HepG2 (cell line): ENCODE data around the gene GPR61. TPM values are rescaled to one million over a fixed set of nuclear protein-coding genes. Genes with fewer than 3 reads are reported as not detected.

Experiments used
- CTCF ChIP-seq: sonication (generic); formaldehyde crosslinking; IDR thresholded peaks from 2 replicates; pipeline ENCODE4 v1.5.0; 2020; ENCODE audit warnings: mild to moderate bottlenecking, missing genetic modification reagents, moderate library complexity
- HMGXB4 ChIP-seq, 2 experiments: sonication (generic) in 1 of 2; formaldehyde crosslinking in 1 of 2; IDR thresholded peaks; 2 replicates each; pipeline versions ENCODE4 v1.4.0 to v1.6.1; 2018 to 2020; ENCODE audit warnings: missing genetic modification reagents in 2 of 2, borderline replicate concordance in 1 of 2, low read depth in 1 of 2, mild to moderate bottlenecking in 1 of 2, missing biosample characterization in 1 of 2
- KLF12 ChIP-seq: sonication (generic); formaldehyde crosslinking; IDR thresholded peaks from 2 replicates; pipeline ENCODE4 v1.4.0; 2020; ENCODE audit warnings: missing genetic modification reagents, borderline replicate concordance
- MYNN ChIP-seq: sonication (generic); formaldehyde crosslinking; IDR thresholded peaks from 2 replicates; pipeline ENCODE4 v1.4.0; 2020; ENCODE audit warnings: mild to moderate bottlenecking, low read depth, missing genetic modification reagents
- NFIB ChIP-seq: sonication (generic); formaldehyde crosslinking; IDR thresholded peaks from 2 replicates; pipeline ENCODE4 v1.9.0; 2021; ENCODE audit warnings: missing genetic modification reagents, mild to moderate bottlenecking, borderline replicate concordance
- NFKB2 ChIP-seq: sonication (generic); formaldehyde crosslinking; IDR thresholded peaks from 2 replicates; pipeline ENCODE4 v1.4.0; 2020; ENCODE audit warnings: missing genetic modification reagents, borderline replicate concordance
- SMYD3 ChIP-seq: sonication (generic); formaldehyde crosslinking; IDR thresholded peaks from 2 replicates; pipeline ENCODE4 v1.8.1; 2023; ENCODE audit warnings: mild to moderate bottlenecking, missing genetic modification reagents
- TEAD3 ChIP-seq: optimal IDR thresholded peaks from 2 replicates; pipeline ENCODE3; 2016; ENCODE audit warnings: borderline replicate concordance
- TIGD3 ChIP-seq: sonication (generic); formaldehyde crosslinking; IDR thresholded peaks from 2 replicates; pipeline ENCODE4 v1.5.1; 2020; ENCODE audit warnings: mild to moderate bottlenecking, missing genetic modification reagents, borderline replicate concordance
- YEATS2 ChIP-seq: sonication (generic); formaldehyde crosslinking; IDR thresholded peaks from 2 replicates; pipeline ENCODE4 v1.4.0; 2020; ENCODE audit warnings: missing genetic modification reagents, borderline replicate concordance
- ZFX ChIP-seq: sonication (generic); formaldehyde crosslinking; IDR thresholded peaks from 2 replicates; pipeline ENCODE4 v1.4.0; 2020; ENCODE audit warnings: mild to moderate bottlenecking, low read depth, missing genetic modification reagents, moderate library complexity
- ZNF331 ChIP-seq: sonication (generic); formaldehyde crosslinking; IDR thresholded peaks from 2 replicates; pipeline ENCODE4 v1.4.0; 2020; ENCODE audit warnings: missing genetic modification reagents
- ZNF510 ChIP-seq: sonication (generic); formaldehyde crosslinking; IDR thresholded peaks from 2 replicates; pipeline ENCODE4 v1.4.0; 2020; ENCODE audit warnings: low read depth, mild to moderate bottlenecking, missing genetic modification reagents
- ZNF639 ChIP-seq: conservative IDR thresholded peaks from 2 replicates; pipeline ENCODE4 v1.6.1; 2018; ENCODE audit warnings: missing genetic modification reagents
- ZNF652 ChIP-seq: IDR thresholded peaks from 2 replicates; pipeline ENCODE4 v1.6.1; 2016; ENCODE audit warnings: low read depth, borderline replicate concordance
- ZNF737 ChIP-seq: sonication (generic); formaldehyde crosslinking; IDR thresholded peaks from 2 replicates; pipeline ENCODE4 v1.5.0; 2020; ENCODE audit warnings: missing genetic modification reagents, mild to moderate bottlenecking, borderline replicate concordance
- ZNF777 ChIP-seq: sonication (generic); formaldehyde crosslinking; IDR thresholded peaks from 2 replicates; pipeline ENCODE4 v1.4.0; 2020; ENCODE audit warnings: missing genetic modification reagents
- ZNF800 ChIP-seq: sonication (generic); formaldehyde crosslinking; IDR thresholded peaks from 2 replicates; pipeline ENCODE4 v1.4.0; 2020; ENCODE audit warnings: missing genetic modification reagents
- ZNF891 ChIP-seq: sonication (generic); formaldehyde crosslinking; IDR thresholded peaks from 2 replicates; pipeline ENCODE4 v1.5.0; 2020; ENCODE audit warnings: mild to moderate bottlenecking, missing genetic modification reagents
- polyA plus RNA-seq, 8 experiments: library from polyadenylated mRNA; depleted of rRNA in 3 of 8; stranded (reverse) in 7 of 8; unstranded in 1 of 8; fragments of >200 nt; fragmentation: Illumina TruSeq in 4 of 8; extraction: Trizol in 4 of 8; gene quantifications; 2 replicates each; pipeline versions ENCODE4 v1.2.1 to v1.2.3, GENCODE V29; 2011 to 2016; ENCODE audit warnings: low read depth in 4 of 8, missing spikeins in 1 of 8, mixed read lengths in 1 of 8; ENCODE audit not compliant: insufficient read depth in 1 of 8
- total RNA-seq, 5 experiments: library from RNA; depleted of rRNA; stranded (reverse); fragments of >200 nt; fragmentation: Illumina TruSeq; extraction: Trizol; gene quantifications; 2 replicates each; pipeline ENCODE4 v1.2.3, GENCODE V29; 2016; ENCODE audit warnings: low read depth in 1 of 5

The GPR61 gene
- total and polyA plus RNA-seq, 2 of the 13 experiments (the other 11 are each of a cell fraction or from before 2014, with no cell fraction given): not detected

- no peak for TF ChIP-seq ZNF800 (CRISPR knock-in tag)
- TF ChIP-seq SMYD3 (CRISPR knock-in tag): peak; percentile 68; the same call in 1 of the 2 replicates
- peak; percentile 52; the same call in 1 of the 2 replicates for TF ChIP-seq ZNF510
- TF ChIP-seq ZNF777 (CRISPR knock-in tag): peak; percentile 69; the same call in 1 of the 2 replicates
- no peak for TF ChIP-seq MYNN (CRISPR knock-in tag)
- peak; percentile 17; the same call in 1 of the 2 replicates for TF ChIP-seq CTCF (CRISPR knock-in tag)
- TF ChIP-seq NFIB (CRISPR knock-in tag): no peak
- TF ChIP-seq YEATS2: peak; percentile 86; the same call in 1 of the 2 replicates
- peak; percentile 95 for TF ChIP-seq ZFX (CRISPR knock-in tag)
- TF ChIP-seq ZNF891: peak; percentile 86
- TF ChIP-seq ZNF652 (CRISPR knock-in tag): no peak
- TF ChIP-seq KLF12: peak; percentile 95; the same call in 1 of the 2 replicates
- TF ChIP-seq ZNF639 (CRISPR knock-in tag): no peak; the same call in 1 of the 2 replicates
- peak; percentile 51; the same call in 1 of the 2 replicates for TF ChIP-seq NFKB2 (CRISPR knock-in tag)
- TF ChIP-seq HMGXB4 (CRISPR knock-in tag; IDR thresholded peaks at IDR 0.05; ENCODE audit: borderline replicate concordance in 1 of 2, low read depth in 1 of 2): peak; percentile 80 to 90
- TF ChIP-seq ZNF331 (CRISPR knock-in tag): peak; percentile 52
- TF ChIP-seq TIGD3 (CRISPR knock-in tag): no peak
- no peak; the same call in 1 of the 2 replicates for TF ChIP-seq ZNF737
- peak; percentile 25 for TF ChIP-seq TEAD3
These were observed 8.9 kb downstream of the GPR61 start, which contains the start of gene GNAI3 (continued) for GRCh38 chr1:109548321-109549267.
